ENCODE data around the gene EAF2.

The EAF2 gene

DNA sequence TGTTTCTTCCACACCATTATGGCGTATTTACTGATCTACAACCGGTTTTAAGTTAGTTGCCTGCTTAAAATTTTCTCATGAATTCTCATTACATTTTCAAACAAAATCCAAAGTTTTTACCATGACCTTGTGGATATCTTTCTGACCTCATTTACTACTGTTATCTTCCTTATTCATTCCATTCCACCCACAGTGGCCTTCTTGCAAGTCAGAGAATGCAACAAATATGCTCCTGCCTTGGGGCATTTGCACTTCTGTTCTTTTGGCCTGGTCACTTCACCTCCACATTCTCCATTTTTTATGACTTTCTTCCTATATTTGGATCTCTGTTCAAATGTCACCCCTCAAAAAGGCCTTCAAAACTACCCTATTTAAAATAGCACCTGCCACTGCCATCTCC lies 50.4 kb downstream of the EAF2 start:
- Histone ChIP-seq H2BK5ac (ENCODE audit: low read length) (no peak overlapping the region), H3K4me2 (ENCODE audit: low read length) (no peak overlapping the region), H3K27ac (ENCODE audit: low read depth, low read length) (no peak overlapping the region), H3K27me3 (ENCODE audit: insufficient read depth, low read length, poor library complexity) (no peaks in the 10 kb centered on the region), H2BK120ac (ENCODE audit: low read depth, low read length) (no peak overlapping the region), H3K4me1 (ENCODE audit: control insufficient read depth, low read depth, low read length) (no peaks in the 10 kb centered on the region), H2BK15ac (replicated peaks; ENCODE audit: low read depth) (no peak overlapping the region), H3K36me3 (ENCODE audit: control insufficient read depth, insufficient read depth, low read length) (no peaks in the 10 kb centered on the region), H3K79me2 (ENCODE audit: control insufficient read depth, insufficient read depth, low read length) (no peaks in the 10 kb centered on the region), H3K4ac (ENCODE audit: low read depth, low read length) (no peak overlapping the region), H4K5ac (ENCODE audit: low read length) (no peak overlapping the region), H2AK5ac (ENCODE audit: low read length) (no peak overlapping the region), H3K79me1 (ENCODE audit: low read length) (no peaks in the 10 kb centered on the region), H3K18ac (ENCODE audit: low read length) (no peak overlapping the region), H3K56ac (ENCODE audit: low read length) (no peak overlapping the region), H3K9ac (ENCODE audit: low read length) (no peak overlapping the region), H4K8ac (ENCODE audit: low read depth, low read length) (peak overlapping the region; percentile 28), H3K4me3 (ENCODE audit: low read length) (no peak overlapping the region), H3K23ac (ENCODE audit: low read length) (no peak overlapping the region)
- no CpG with 5 or more reads among the region's 2 CpGs for WGBS (ENCODE audit: extremely low coverage, insufficient coverage, low lambda C conversion rate)
- peak; percentile 6 for DNase-seq

DNA sequence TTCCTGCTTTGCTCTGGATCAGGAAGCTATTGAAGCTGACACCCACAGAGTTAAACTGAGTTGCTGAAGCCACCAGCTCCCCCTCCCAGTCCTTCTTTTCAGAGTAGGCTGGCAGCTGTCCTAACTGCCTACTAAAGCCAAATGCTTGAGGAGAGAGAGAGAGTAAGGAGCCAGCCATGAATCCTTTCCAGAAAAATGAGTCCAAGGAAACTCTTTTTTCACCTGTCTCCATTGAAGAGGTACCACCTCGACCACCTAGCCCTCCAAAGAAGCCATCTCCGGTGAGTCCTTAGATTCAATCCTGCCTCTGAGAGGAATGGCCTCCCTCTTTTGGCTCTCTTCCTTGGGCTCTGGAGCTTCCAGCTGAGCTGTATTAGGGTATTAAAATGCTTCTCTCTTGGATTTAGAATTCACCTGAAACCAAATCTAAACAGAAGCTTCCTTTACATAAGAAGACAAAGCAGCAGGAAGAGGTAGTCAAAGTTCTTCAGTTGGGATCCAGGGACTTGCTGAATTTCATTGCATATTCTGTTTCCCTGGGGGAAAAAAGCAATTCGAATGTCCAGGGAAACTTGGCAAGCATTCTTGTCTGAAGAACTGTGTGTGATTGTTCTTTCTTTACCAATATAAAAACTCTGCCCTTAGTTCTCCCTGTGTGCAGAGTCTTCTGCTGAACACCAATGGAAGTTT lies 59.4 kb downstream of the EAF2 start, which contains the start of gene SLC15A2:
SLC15A2 (plus strand) TSS at position 101 of the 690 bp plus-strand sequence; CDS start at position 177, 76 bp downstream.
- H3K27me3 ChIP-seq (ENCODE audit: insufficient read depth, low read length, poor library complexity), result no peaks in the 10 kb centered on the region
- H2BK5ac ChIP-seq (ENCODE audit: low read length), result no peak within 1 kb of the TSS
- no peak within 1 kb of the TSS for H3K4me3 ChIP-seq (ENCODE audit: low read length)
- H3K4me1 ChIP-seq (ENCODE audit: control insufficient read depth, low read depth, low read length), result peaks cover 3% of the 10 kb centered on the region
- no peak within 1 kb of the TSS for H3K56ac ChIP-seq (ENCODE audit: low read length)
- no peak within 1 kb of the TSS for H3K18ac ChIP-seq (ENCODE audit: low read length)
- H3K27ac ChIP-seq (ENCODE audit: low read depth, low read length), result peak within 1 kb of the TSS; percentile 54
- no peaks in the 10 kb centered on the region for H3K36me3 ChIP-seq (ENCODE audit: control insufficient read depth, insufficient read depth, low read length)
- peak within 1 kb of the TSS; percentile 54 for H2BK120ac ChIP-seq (ENCODE audit: low read depth, low read length)
- no CpG with 5 or more reads among the region's 3 CpGs for WGBS (ENCODE audit: extremely low coverage, insufficient coverage, low lambda C conversion rate)
- no peak within 1 kb of the TSS for H4K5ac ChIP-seq (ENCODE audit: low read length)
- H3K23ac ChIP-seq (ENCODE audit: low read length), result no peak within 1 kb of the TSS
- H3K4me2 ChIP-seq (ENCODE audit: low read length), result no peak within 1 kb of the TSS
- DNase-seq, result peak; percentile 21
- no peak within 1 kb of the TSS for H3K4ac ChIP-seq (ENCODE audit: low read depth, low read length)
- no peak within 1 kb of the TSS for H2AK5ac ChIP-seq (ENCODE audit: low read length)
- no peak within 1 kb of the TSS for H2BK15ac ChIP-seq (replicated peaks; ENCODE audit: low read depth)
- no peaks in the 10 kb centered on the region for H3K79me1 ChIP-seq (ENCODE audit: low read length)
- peak within 1 kb of the TSS; percentile 86 for H4K8ac ChIP-seq (ENCODE audit: low read depth, low read length)
- H3K79me2 ChIP-seq (ENCODE audit: control insufficient read depth, insufficient read depth, low read length), result no peaks in the 10 kb centered on the region
- no peak within 1 kb of the TSS for H3K9ac ChIP-seq (ENCODE audit: low read length)

DNA sequence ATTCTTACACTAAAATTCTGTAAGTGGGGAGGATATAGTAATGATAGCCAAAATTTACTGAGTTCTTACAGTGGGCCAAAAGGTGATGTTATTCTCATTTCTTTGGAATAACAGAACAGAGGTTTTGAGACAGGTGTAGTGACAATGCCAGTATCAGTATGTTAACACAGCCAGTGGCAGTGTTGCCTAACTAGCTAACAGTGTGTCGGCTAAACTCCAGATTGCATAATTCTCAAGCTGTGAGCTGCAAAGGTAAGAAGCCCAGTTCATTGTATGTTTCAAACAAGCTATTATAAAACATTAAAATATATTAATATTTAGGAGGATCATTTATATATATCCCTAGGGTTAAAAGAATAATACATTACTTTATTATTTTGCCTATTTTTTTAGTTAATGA lies 60.1 kb downstream of the EAF2 start:
- H3K27ac ChIP-seq (ENCODE audit: low read depth, low read length), result no peak overlapping the region
- no peak overlapping the region for H3K4me3 ChIP-seq (ENCODE audit: low read length)
- no peaks in the 10 kb centered on the region for H3K79me2 ChIP-seq (ENCODE audit: control insufficient read depth, insufficient read depth, low read length)
- no peak overlapping the region for H2BK5ac ChIP-seq (ENCODE audit: low read length)
- no peak overlapping the region for H2AK5ac ChIP-seq (ENCODE audit: low read length)
- H4K8ac ChIP-seq (ENCODE audit: low read depth, low read length), result no peak overlapping the region
- no peak overlapping the region for H3K4ac ChIP-seq (ENCODE audit: low read depth, low read length)
- H3K4me1 ChIP-seq (ENCODE audit: control insufficient read depth, low read depth, low read length), result peaks cover 3% of the 10 kb centered on the region
- H3K27me3 ChIP-seq (ENCODE audit: insufficient read depth, low read length, poor library complexity), result no peaks in the 10 kb centered on the region
- no peak overlapping the region for H3K9ac ChIP-seq (ENCODE audit: low read length)
- H2BK15ac ChIP-seq (replicated peaks; ENCODE audit: low read depth), result no peak overlapping the region
- no peak overlapping the region for H3K4me2 ChIP-seq (ENCODE audit: low read length)
- no peak overlapping the region for H2BK120ac ChIP-seq (ENCODE audit: low read depth, low read length)
- H3K23ac ChIP-seq (ENCODE audit: low read length), result no peak overlapping the region
- no peaks in the 10 kb centered on the region for H3K79me1 ChIP-seq (ENCODE audit: low read length)
- no peak overlapping the region for H3K18ac ChIP-seq (ENCODE audit: low read length)
- no peak for DNase-seq
- no peak overlapping the region for H3K56ac ChIP-seq (ENCODE audit: low read length)
- no peaks in the 10 kb centered on the region for H3K36me3 ChIP-seq (ENCODE audit: control insufficient read depth, insufficient read depth, low read length)
- WGBS (ENCODE audit: extremely low coverage, insufficient coverage, low lambda C conversion rate), result no CpG with 5 or more reads among the region's 1 CpG
- H4K5ac ChIP-seq (ENCODE audit: low read length), result no peak overlapping the region

DNA sequence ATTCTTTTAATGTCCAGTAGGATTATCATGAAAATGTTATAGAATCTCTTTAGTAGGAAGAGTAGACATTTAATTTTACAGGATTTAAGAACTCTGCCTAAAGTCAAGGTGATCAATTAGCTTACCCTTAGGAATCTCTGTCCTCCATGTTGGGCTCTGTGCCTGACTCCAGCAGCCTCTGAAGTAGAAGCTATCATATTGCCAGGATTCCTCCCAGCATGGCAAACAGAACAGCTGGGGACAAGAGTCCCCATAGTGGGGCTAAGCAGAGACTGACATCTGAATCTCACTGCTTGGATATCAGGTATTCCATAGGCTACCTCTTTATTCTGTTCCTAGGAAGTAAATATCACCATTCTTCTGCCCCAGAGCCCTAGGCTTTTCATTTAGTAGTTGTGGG lies 60.7 kb downstream of the EAF2 start:
- Histone ChIP-seq H2BK15ac (replicated peaks; ENCODE audit: low read depth) (no peak overlapping the region), H3K79me2 (ENCODE audit: control insufficient read depth, insufficient read depth, low read length) (no peaks in the 10 kb centered on the region), H3K27ac (ENCODE audit: low read depth, low read length) (no peak overlapping the region), H3K18ac (ENCODE audit: low read length) (no peak overlapping the region), H3K56ac (ENCODE audit: low read length) (no peak overlapping the region), H3K4me1 (ENCODE audit: control insufficient read depth, low read depth, low read length) (peaks cover 3% of the 10 kb centered on the region), H2BK120ac (ENCODE audit: low read depth, low read length) (no peak overlapping the region), H3K36me3 (ENCODE audit: control insufficient read depth, insufficient read depth, low read length) (no peaks in the 10 kb centered on the region), H3K4ac (ENCODE audit: low read depth, low read length) (no peak overlapping the region), H2AK5ac (ENCODE audit: low read length) (no peak overlapping the region), H4K5ac (ENCODE audit: low read length) (no peak overlapping the region), H3K4me2 (ENCODE audit: low read length) (no peak overlapping the region), H4K8ac (ENCODE audit: low read depth, low read length) (no peak overlapping the region), H3K9ac (ENCODE audit: low read length) (no peak overlapping the region), H2BK5ac (ENCODE audit: low read length) (no peak overlapping the region), H3K23ac (ENCODE audit: low read length) (no peak overlapping the region), H3K79me1 (ENCODE audit: low read length) (no peaks in the 10 kb centered on the region), H3K4me3 (ENCODE audit: low read length) (no peak overlapping the region), H3K27me3 (ENCODE audit: insufficient read depth, low read length, poor library complexity) (no peaks in the 10 kb centered on the region)
- DNase-seq, result no peak

DNA sequence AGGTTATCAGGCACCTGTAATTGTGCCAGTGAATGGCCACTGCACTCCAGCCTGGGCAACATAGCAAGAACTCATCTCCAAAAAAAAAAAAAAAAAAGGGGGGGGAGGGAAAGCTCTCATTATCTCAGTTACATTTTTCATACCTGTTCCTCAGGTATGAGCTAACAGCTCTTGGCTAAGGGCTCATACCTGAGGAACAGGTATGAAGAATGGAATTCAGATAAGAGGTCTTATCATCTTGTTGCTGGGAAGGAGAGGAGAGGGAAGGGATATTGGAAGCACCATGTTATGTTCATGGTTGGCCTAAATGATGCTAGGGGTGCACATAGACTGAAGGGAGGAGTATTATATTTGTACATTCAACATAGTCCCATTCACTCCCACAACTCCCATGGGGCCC lies 61.8 kb downstream of the EAF2 start:
- no peak overlapping the region for H3K56ac ChIP-seq (ENCODE audit: low read length)
- DNase-seq, result no peak
- no peaks in the 10 kb centered on the region for H3K27me3 ChIP-seq (ENCODE audit: insufficient read depth, low read length, poor library complexity)
- H3K4me1 ChIP-seq (ENCODE audit: control insufficient read depth, low read depth, low read length), result peaks cover 3% of the 10 kb centered on the region
- no peak overlapping the region for H3K9ac ChIP-seq (ENCODE audit: low read length)
- no peak overlapping the region for H4K5ac ChIP-seq (ENCODE audit: low read length)
- no peak overlapping the region for H2BK5ac ChIP-seq (ENCODE audit: low read length)
- H3K79me1 ChIP-seq (ENCODE audit: low read length), result no peaks in the 10 kb centered on the region
- H3K36me3 ChIP-seq (ENCODE audit: control insufficient read depth, insufficient read depth, low read length), result no peaks in the 10 kb centered on the region
- H2BK120ac ChIP-seq (ENCODE audit: low read depth, low read length), result no peak overlapping the region
- no peak overlapping the region for H2AK5ac ChIP-seq (ENCODE audit: low read length)
- no peak overlapping the region for H3K4me2 ChIP-seq (ENCODE audit: low read length)
- no peak overlapping the region for H3K18ac ChIP-seq (ENCODE audit: low read length)
- H3K79me2 ChIP-seq (ENCODE audit: control insufficient read depth, insufficient read depth, low read length), result no peaks in the 10 kb centered on the region
- no peak overlapping the region for H4K8ac ChIP-seq (ENCODE audit: low read depth, low read length)
- H3K27ac ChIP-seq (ENCODE audit: low read depth, low read length), result no peak overlapping the region
- H3K4ac ChIP-seq (ENCODE audit: low read depth, low read length), result no peak overlapping the region
- H3K4me3 ChIP-seq (ENCODE audit: low read length), result no peak overlapping the region
- H3K23ac ChIP-seq (ENCODE audit: low read length), result no peak overlapping the region
- no peak overlapping the region for H2BK15ac ChIP-seq (replicated peaks; ENCODE audit: low read depth)

DNA sequence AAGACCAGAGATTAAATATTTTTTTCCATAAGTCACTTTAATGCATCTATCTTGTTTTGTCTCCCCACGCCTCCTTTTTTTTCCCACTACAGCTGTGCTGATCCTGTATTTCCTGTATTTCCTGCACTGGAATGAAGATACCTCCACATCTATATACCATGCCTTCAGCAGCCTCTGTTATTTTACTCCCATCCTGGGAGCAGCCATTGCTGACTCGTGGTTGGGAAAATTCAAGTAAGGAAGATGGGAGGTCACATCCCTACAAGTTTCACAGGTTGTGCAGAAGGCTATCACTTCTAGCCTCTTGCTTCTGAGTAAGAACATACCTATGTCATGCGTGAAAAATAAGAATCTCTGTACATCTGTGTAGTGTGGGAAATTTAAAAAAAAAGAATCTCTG lies 62.3 kb downstream of the EAF2 start:
- no CpG with 5 or more reads among the region's 3 CpGs for WGBS (ENCODE audit: extremely low coverage, insufficient coverage, low lambda C conversion rate)
- no peaks in the 10 kb centered on the region for H3K79me2 ChIP-seq (ENCODE audit: control insufficient read depth, insufficient read depth, low read length)
- no peaks in the 10 kb centered on the region for H3K79me1 ChIP-seq (ENCODE audit: low read length)
- H2BK15ac ChIP-seq (replicated peaks; ENCODE audit: low read depth), result no peak overlapping the region
- H3K4ac ChIP-seq (ENCODE audit: low read depth, low read length), result no peak overlapping the region
- H3K4me2 ChIP-seq (ENCODE audit: low read length), result no peak overlapping the region
- no peak overlapping the region for H4K5ac ChIP-seq (ENCODE audit: low read length)
- H2AK5ac ChIP-seq (ENCODE audit: low read length), result no peak overlapping the region
- no peak overlapping the region for H3K9ac ChIP-seq (ENCODE audit: low read length)
- H3K23ac ChIP-seq (ENCODE audit: low read length), result no peak overlapping the region
- H3K18ac ChIP-seq (ENCODE audit: low read length), result no peak overlapping the region
- no peak for DNase-seq
- H3K4me1 ChIP-seq (ENCODE audit: control insufficient read depth, low read depth, low read length), result peaks cover 3% of the 10 kb centered on the region
- H3K27me3 ChIP-seq (ENCODE audit: insufficient read depth, low read length, poor library complexity), result no peaks in the 10 kb centered on the region
- no peak overlapping the region for H4K8ac ChIP-seq (ENCODE audit: low read depth, low read length)
- H2BK120ac ChIP-seq (ENCODE audit: low read depth, low read length), result no peak overlapping the region
- no peak overlapping the region for H3K56ac ChIP-seq (ENCODE audit: low read length)
- no peaks in the 10 kb centered on the region for H3K36me3 ChIP-seq (ENCODE audit: control insufficient read depth, insufficient read depth, low read length)
- H3K27ac ChIP-seq (ENCODE audit: low read depth, low read length), result no peak overlapping the region
- H3K4me3 ChIP-seq (ENCODE audit: low read length), result no peak overlapping the region
- no peak overlapping the region for H2BK5ac ChIP-seq (ENCODE audit: low read length)
